Upper lobe of left lung (tissue), 6 donors: ENCODE data around the gene COL19A1. TPM values are rescaled to one million over a fixed set of nuclear protein-coding genes. Genes with fewer than 3 reads are reported as not detected.

ENCODE experiments used
- ATAC-seq, 2 donors: fragments of 200-7000 bp; cut with Tn5 transposase; one replicate each; pipeline ENCODE4 v1.9.1; 2022; ENCODE audit warnings: mild to moderate bottlenecking in 2 of 2, moderate library complexity in 2 of 2; ENCODE audit not compliant: low FRiP score in 2 of 2
- DNase-seq, 2 donors: peaks; one replicate each; pipeline ENCODE4 v3.0.0-alpha.2; 2019 to 2020
- H3K27ac ChIP-seq, 4 donors: fragments of 200-600 bp; sonication (generic); one replicate each; pipeline ENCODE4 v1.5.1; 2016 to 2019
- H3K27me3 ChIP-seq, 4 donors: fragments of 200-600 bp; sonication (generic); one replicate each; pipeline ENCODE4 v1.5.1; 2017 to 2019
- H3K36me3 ChIP-seq, 4 donors: fragments of 200-600 bp; sonication (generic); one replicate each; pipeline ENCODE4 v1.5.1; 2016 to 2019
- H3K4me1 ChIP-seq, 4 donors: fragments of 200-600 bp; sonication (generic); one replicate each; pipeline ENCODE4 v1.5.1; 2018 to 2019
- H3K4me3 ChIP-seq, 4 donors: fragments of 200-600 bp; sonication (generic); one replicate each; pipeline ENCODE4 v1.5.1; 2017 to 2019; ENCODE audit warnings: mild to moderate bottlenecking in 2 of 4, moderate library complexity in 1 of 4
- H3K9me3 ChIP-seq, 4 donors: fragments of 200-600 bp; sonication (generic); one replicate each; pipeline ENCODE4 v1.5.1; 2018 to 2019
- EP300 ChIP-seq, 4 donors: sonication (generic); formaldehyde crosslinking; IDR thresholded peaks; one replicate each; pipeline ENCODE4 v1.5.1; 2017; ENCODE audit warnings: antibody characterized with exemption in 4 of 4, control low read depth in 2 of 4
- POLR2A ChIP-seq, 4 donors: fragments of 450-650 bp; IDR thresholded peaks; one replicate each; pipeline ENCODE4 v1.5.1; 2016 to 2017; ENCODE audit warnings: antibody characterized with exemption in 4 of 4, mild to moderate bottlenecking in 2 of 4
- POLR2AphosphoS5 ChIP-seq, 2 donors: sonication (generic); formaldehyde crosslinking; IDR thresholded peaks; one replicate each; pipeline ENCODE4 v1.5.1; 2017; ENCODE audit warnings: antibody characterized with exemption in 2 of 2
- WGBS, 2 donors: methylation state at CpG; one replicate each; pipeline ENCODE4 v1.1.5; 2017 to 2018; 5-methylcytosine and 5-hydroxymethylcytosine counted together
- total RNA-seq, 6 donors: library from RNA; depleted of rRNA in 4 of 6; stranded (reverse); fragments of >200 nt in 4 of 6; gene quantifications; one replicate each; pipeline versions ENCODE4 v1.1.0 to v1.2.1, GENCODE V29; 2016 to 2021
- TF ChIP-seq, protein P1 (sequence below), 6 experiments: fragments of 450-650 bp in 4 of 6; fragments of 200-600 bp in 2 of 6; sonication (generic) in 2 of 6; IDR thresholded peaks; one replicate each; pipeline ENCODE4 v1.5.1; 2016 to 2019; ENCODE audit warnings: antibody characterized with exemption in 6 of 6
- donor health status: DM: no; HTN: no; CAD: no; lungs with moderate emphysema.
- donor health status: DM: no; HTN: yes; CAD: no; lungs with severe emphysema.

Gene COL19A1
- total RNA-seq, 6 donors from 2014 or later, result 0.49 to 1.0 TPM; not detected in 4

DNA sequence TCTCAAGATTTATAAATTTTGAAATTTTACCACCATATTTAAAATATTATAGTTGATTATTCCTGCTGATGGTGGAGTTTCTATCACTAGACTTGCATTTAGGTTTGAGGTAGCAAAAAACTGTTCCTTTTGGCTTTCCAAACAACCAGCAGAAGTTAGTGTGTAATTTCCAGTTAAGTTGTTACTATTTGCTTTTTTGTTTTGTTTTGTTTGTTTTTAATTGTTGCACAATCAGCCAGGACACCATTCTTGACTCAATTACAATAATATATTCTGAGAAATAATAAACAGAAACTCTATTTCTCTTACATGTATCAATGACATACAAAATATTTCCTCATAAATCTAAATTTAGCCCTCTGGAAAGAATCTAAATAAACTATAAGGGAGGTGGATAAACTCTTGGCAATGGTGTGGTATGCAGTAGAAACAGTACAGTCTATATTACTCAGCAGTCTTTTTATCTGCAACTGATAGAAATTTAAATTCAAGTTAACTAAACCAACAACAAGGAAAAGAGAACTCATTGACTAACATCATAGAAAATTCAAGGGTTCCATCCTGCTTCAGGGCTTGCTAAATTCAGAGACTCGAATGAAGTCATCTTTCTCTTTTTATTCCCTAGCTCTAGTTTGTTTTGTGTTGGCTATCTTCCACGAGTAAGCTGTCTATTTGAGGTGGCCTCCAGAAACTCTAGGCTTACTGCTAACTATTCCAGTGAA is 19.4 kb upstream of the COL19A1 start:
- H3K4me3 ChIP-seq, result no peak overlapping the region
- H3K27ac ChIP-seq, result no peak overlapping the region
- TF ChIP-seq POLR2A (IDR thresholded peaks at IDR 0.05) (no peak), EP300 (IDR thresholded peaks at IDR 0.05) (no peak), POLR2AphosphoS5 (IDR thresholded peaks at IDR 0.05) (no peak)
- TF ChIP-seq, protein P1, sequence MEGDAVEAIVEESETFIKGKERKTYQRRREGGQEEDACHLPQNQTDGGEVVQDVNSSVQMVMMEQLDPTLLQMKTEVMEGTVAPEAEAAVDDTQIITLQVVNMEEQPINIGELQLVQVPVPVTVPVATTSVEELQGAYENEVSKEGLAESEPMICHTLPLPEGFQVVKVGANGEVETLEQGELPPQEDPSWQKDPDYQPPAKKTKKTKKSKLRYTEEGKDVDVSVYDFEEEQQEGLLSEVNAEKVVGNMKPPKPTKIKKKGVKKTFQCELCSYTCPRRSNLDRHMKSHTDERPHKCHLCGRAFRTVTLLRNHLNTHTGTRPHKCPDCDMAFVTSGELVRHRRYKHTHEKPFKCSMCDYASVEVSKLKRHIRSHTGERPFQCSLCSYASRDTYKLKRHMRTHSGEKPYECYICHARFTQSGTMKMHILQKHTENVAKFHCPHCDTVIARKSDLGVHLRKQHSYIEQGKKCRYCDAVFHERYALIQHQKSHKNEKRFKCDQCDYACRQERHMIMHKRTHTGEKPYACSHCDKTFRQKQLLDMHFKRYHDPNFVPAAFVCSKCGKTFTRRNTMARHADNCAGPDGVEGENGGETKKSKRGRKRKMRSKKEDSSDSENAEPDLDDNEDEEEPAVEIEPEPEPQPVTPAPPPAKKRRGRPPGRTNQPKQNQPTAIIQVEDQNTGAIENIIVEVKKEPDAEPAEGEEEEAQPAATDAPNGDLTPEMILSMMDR (IDR thresholded peaks at IDR 0.05), result no peak
- DNase-seq (no peak), ATAC-seq (no peak)
- no peaks in the 10 kb centered on the region for H3K9me3 ChIP-seq
- H3K36me3 ChIP-seq, result no peaks in the 10 kb centered on the region
- 66 to 69% methylated on average over 2 of the region's 2 CpGs for WGBS, 2 donors
- no peaks in the 10 kb centered on the region for H3K4me1 ChIP-seq
- H3K27me3 ChIP-seq, result no peaks in the 10 kb centered on the region

GRCh38 chr6:69847492-69847788 is 18.9 kb upstream of the COL19A1 start:
- H3K36me3 ChIP-seq, result no peaks in the 10 kb centered on the region
- H3K27ac ChIP-seq, result no peak overlapping the region
- DNase-seq, result no peak
- H3K27me3 ChIP-seq, result no peaks in the 10 kb centered on the region
- WGBS, 2 donors, result 58 to 70% methylated on average over 1 of the region's 1 CpG
- no peaks in the 10 kb centered on the region for H3K4me1 ChIP-seq
- TF ChIP-seq, protein P1 (IDR thresholded peaks at IDR 0.05), result no peak
- no peak for TF ChIP-seq POLR2AphosphoS5 (IDR thresholded peaks at IDR 0.05)
- TF ChIP-seq EP300 (IDR thresholded peaks at IDR 0.05), result no peak
- no peak for TF ChIP-seq POLR2A (IDR thresholded peaks at IDR 0.05)
- H3K4me3 ChIP-seq, result no peak overlapping the region
- no peak for ATAC-seq
- no peaks in the 10 kb centered on the region for H3K9me3 ChIP-seq

DNA sequence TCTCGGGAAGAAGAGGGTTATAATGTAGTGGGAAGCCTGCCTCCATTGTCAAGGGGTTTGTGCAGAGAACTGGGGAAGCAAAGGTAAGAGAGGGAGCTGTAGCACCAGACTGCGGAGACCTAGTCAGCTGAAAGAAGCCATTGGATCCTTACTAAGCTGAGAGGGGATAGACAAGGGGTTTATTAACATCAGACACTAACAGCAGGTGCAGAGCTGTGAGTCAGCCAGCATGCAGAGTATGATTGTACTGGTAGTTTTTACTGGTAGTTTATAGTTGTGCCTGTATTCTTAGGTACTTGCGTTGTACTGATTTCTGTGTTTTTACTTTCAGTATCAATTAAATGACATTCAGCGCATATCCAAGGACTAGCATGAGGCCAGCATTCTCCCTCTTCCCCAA is 17.8 kb upstream of the COL19A1 start:
- TF ChIP-seq EP300 (IDR thresholded peaks at IDR 0.05), result no peak
- TF ChIP-seq POLR2A (IDR thresholded peaks at IDR 0.05), result no peak
- TF ChIP-seq POLR2AphosphoS5 (IDR thresholded peaks at IDR 0.05), result no peak
- TF ChIP-seq, protein P1 (IDR thresholded peaks at IDR 0.05), result no peak
- 89 to 90% methylated on average over 4 of the region's 4 CpGs for WGBS, 2 donors
- Histone ChIP-seq H3K27ac (no peak overlapping the region), H3K9me3 (peaks cover 0 to 5% (median 0%) of the 10 kb centered on the region in 4 donors), H3K36me3 (no peaks in the 10 kb centered on the region), H3K4me3 (no peak overlapping the region), H3K27me3 (no peaks in the 10 kb centered on the region), H3K4me1 (no peaks in the 10 kb centered on the region)
- DNase-seq, result no peak
- no peak for ATAC-seq

DNA sequence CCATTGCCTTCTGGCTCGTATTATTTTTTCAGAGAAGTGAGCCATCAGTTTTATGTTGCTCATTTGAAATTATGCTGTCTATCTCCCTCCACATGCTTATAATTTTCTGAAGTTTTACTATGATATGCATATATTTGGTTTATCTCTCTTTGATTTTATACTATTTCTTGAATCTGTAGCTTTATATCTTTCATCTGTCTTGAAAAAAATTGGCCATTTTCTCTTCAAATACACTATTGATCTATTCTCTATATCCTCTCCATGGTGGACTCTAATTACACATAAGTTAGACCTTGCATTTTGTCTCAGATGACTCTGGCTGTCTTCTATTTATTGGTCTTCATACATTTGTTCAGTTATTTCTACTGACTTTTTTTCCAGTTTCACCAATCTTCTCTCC is 13.7 kb upstream of the COL19A1 start:
- H3K36me3 ChIP-seq, result no peaks in the 10 kb centered on the region
- ATAC-seq (no peak), DNase-seq (no peak)
- peaks cover 0 to 5% (median 0%) of the 10 kb centered on the region in 4 donors for H3K9me3 ChIP-seq
- TF ChIP-seq EP300 (IDR thresholded peaks at IDR 0.05), result no peak
- TF ChIP-seq, protein P1 (IDR thresholded peaks at IDR 0.05), result no peak
- no peak overlapping the region for H3K27ac ChIP-seq
- H3K27me3 ChIP-seq, result no peaks in the 10 kb centered on the region
- H3K4me3 ChIP-seq, result no peak overlapping the region
- 0 to 21% methylated on average over 1 of the region's 1 CpG for WGBS, 2 donors
- H3K4me1 ChIP-seq, result no peaks in the 10 kb centered on the region

GRCh38 chr6:69861986-69862385 is 4.4 kb upstream of the COL19A1 start:
- 86 to 88% methylated on average over 3 of the region's 3 CpGs for WGBS, 2 donors
- H3K27ac ChIP-seq, result no peak overlapping the region
- peaks cover 0 to 7% (median 0%) of the 10 kb centered on the region in 4 donors for H3K9me3 ChIP-seq
- H3K4me1 ChIP-seq, result peaks cover 4 to 10% (median 7%) of the 10 kb centered on the region in 4 donors
- no peaks in the 10 kb centered on the region for H3K36me3 ChIP-seq
- TF ChIP-seq POLR2AphosphoS5 (IDR thresholded peaks at IDR 0.05), result no peak
- no peak for TF ChIP-seq EP300 (IDR thresholded peaks at IDR 0.05)
- TF ChIP-seq, protein P1 (IDR thresholded peaks at IDR 0.05), result no peak
- TF ChIP-seq POLR2A (IDR thresholded peaks at IDR 0.05), result no peak
- DNase-seq (no peak), ATAC-seq (no peak)
- H3K27me3 ChIP-seq, result peaks cover 0 to 7% (median 3%) of the 10 kb centered on the region in 4 donors
- H3K4me3 ChIP-seq, result no peak overlapping the region
